OCI-LY3 (cell line): Measurements from ENCODE around the gene PHACTR2.

Experiments used
- EZH2phosphoT487 ChIP-seq: fragments of 200-600 bp; shearing (Covaris generic); IDR thresholded peaks from 2 replicates; pipeline ENCODE4 v1.6.1; 2018; ENCODE audit warnings: antibody characterized with exemption, mixed run types, low read depth
- TF ChIP-seq, protein P1 (sequence below): fragments of 200-600, 300-600 bp; sonication (generic); IDR thresholded peaks from 2 replicates; pipeline ENCODE4 v1.5.1; 2014; ENCODE audit warnings: antibody characterized with exemption, low read length, low read depth

DNA sequence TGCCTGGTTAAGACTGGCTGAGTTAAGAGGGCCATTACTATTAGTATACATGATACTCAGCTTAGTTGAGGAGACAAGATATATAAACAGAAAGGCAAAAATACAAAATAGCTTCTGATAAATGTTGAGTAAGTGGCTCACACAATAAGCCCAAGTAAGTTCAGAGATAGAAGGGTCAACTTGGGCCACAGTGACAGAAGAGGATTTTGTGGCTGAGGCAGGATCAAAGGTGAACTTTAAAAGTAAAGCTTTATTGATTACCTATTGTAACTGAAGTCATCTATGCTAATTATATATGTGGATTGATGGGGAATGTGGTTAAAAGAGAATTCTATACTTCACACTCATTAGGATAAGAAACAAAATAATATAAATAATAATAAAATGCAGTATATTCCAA is 80.8 kb downstream of the PHACTR2 start:
- TF ChIP-seq, protein P1, sequence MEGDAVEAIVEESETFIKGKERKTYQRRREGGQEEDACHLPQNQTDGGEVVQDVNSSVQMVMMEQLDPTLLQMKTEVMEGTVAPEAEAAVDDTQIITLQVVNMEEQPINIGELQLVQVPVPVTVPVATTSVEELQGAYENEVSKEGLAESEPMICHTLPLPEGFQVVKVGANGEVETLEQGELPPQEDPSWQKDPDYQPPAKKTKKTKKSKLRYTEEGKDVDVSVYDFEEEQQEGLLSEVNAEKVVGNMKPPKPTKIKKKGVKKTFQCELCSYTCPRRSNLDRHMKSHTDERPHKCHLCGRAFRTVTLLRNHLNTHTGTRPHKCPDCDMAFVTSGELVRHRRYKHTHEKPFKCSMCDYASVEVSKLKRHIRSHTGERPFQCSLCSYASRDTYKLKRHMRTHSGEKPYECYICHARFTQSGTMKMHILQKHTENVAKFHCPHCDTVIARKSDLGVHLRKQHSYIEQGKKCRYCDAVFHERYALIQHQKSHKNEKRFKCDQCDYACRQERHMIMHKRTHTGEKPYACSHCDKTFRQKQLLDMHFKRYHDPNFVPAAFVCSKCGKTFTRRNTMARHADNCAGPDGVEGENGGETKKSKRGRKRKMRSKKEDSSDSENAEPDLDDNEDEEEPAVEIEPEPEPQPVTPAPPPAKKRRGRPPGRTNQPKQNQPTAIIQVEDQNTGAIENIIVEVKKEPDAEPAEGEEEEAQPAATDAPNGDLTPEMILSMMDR = no peak
- no peak for TF ChIP-seq EZH2phosphoT487
